HG03280 (cell line): ENCODE measurements around the gene TIPIN.
"Not testable (repeated sequence)": the region's sequence is repeated elsewhere in the genome, so short reads cannot be mapped to it uniquely, and the experiment has no call there.

Experiments
- ATAC-seq: cut with Tn5 transposase; IDR thresholded peaks from one replicate; pipeline ENCODE4 v1.9.1; 2021; ENCODE audit warnings: mild to moderate bottlenecking, moderate library complexity; ENCODE audit not compliant: unreplicated experiment

The TIPIN gene, protein sequence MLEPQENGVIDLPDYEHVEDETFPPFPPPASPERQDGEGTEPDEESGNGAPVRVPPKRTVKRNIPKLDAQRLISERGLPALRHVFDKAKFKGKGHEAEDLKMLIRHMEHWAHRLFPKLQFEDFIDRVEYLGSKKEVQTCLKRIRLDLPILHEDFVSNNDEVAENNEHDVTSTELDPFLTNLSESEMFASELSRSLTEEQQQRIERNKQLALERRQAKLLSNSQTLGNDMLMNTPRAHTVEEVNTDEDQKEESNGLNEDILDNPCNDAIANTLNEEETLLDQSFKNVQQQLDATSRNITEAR

DNA sequence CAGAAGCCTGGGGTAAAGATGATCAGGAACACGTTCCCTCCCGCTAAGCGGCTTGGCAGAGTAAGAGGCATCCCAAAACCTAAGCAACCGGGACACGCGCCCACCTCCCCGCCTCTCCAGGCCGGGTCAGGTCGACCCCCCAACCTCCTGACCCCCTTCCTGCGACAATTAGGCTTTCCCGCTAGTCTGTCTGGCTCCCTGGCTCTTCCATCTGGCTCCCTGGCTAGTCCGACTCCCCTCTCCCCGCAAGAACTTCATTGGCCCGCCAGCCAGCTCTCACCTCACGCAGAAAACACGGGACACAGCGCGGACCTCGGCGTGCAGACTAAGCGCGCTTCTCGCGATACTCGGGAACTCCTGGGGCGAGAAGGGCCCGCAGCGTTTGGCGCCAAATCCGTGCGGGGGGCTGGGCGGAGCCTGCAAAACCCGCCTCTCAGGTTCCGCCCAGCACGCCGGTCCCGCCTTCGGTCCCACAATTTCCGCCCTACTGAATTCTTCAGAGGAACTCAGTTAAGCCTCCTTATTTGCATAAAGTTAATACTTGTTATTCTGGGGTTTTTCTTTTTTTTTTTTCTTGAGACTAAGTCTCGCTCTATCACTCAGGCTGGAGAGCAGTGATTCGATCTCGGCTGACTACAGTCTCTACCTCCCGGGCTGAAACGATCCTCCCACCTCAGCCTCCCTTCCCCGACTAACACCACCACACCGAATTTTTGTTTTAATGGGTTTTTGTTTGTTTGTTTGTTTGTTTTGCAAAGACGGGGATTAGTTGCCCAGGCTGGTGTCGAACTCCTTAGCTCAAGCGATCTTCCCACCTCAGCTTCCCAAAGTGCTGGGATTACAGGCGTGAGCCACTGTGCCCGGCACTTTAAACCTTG is at the start of gene TIPIN:
Gene TIPIN (minus strand): TSS at position 327 of the 878 bp plus-strand sequence. CDS start 3,738 bp downstream, outside the sequence.
- ATAC-seq = peak; percentile 93

DNA sequence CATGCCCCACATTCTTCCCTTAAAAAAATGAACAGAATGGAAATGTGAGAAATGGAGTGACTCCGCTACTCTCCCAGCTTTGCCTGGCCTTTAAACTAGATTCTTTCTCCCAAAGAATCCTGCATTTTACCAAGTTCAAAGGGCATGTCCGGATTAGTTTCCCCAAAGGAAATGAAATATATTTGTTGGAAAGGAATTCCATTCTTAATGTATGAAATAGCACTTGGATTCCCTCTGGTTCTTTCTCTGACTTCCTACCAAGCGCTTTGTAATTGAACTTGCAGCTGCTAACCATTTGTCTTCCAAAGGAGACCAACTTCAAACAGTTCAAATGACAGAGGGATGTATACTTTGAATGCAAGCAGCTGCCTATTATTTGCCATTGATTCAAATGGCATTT is 49.1 kb upstream of the TIPIN start:
- no peak for ATAC-seq

DNA sequence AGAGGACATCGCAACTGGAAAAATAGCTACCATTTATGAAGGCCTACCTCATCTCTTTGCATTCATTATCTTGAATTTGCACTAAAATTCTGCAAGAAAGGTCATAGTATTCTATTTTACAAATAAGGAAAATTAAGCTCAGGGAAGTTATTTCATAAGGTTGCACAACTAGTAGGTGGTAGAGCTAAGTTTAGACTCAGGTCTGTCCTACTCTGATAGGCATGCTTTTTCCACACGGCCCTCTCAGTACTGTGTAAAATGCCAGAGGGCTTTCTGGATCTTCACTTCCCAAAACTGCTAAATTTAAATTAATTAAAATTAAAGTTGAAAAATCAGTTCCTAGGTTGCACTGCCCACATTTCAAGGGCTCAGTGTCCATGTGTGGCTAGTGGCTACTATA is 48.5 kb upstream of the TIPIN start:
- no peak for ATAC-seq

DNA sequence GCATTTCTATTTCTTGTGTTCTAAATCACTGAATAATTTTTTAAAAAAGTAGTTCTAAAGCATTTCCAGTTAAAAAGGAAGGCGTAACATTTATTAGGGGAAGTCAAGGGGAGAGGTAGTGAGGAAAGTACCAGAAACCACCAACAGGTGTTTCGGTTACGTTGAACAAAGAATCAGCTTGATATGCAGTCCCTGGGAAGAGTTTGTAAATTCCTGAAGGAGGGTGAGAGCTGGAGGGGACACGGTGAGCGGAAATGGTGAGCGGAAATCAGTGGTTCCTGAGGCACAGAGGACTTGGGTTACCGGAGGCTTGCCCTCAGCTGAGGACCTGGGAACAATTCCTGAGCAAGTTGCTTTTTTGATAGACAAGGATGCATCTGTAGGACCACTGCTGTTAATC is 48.0 kb upstream of the TIPIN start:
- no peak for ATAC-seq

DNA sequence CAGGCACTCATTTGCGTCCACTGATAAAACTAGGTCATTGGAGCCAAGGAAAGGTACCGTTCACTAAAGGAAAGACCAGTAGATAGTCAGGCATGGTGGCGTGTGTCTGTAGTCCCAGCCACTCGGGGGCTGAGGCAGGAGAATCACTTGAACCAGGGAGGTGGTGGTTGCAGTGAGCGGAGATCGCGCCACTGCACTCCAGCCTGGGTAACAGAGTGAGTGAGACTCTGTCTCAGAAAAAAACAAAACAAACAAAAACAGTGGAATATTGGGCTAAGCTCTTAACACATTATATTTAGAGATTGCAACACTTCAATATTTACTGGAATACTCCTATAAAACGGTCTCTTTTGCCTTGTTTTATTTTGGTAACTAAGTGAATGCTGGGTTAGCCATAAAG is 47.6 kb upstream of the TIPIN start:
- ATAC-seq = no peak

DNA sequence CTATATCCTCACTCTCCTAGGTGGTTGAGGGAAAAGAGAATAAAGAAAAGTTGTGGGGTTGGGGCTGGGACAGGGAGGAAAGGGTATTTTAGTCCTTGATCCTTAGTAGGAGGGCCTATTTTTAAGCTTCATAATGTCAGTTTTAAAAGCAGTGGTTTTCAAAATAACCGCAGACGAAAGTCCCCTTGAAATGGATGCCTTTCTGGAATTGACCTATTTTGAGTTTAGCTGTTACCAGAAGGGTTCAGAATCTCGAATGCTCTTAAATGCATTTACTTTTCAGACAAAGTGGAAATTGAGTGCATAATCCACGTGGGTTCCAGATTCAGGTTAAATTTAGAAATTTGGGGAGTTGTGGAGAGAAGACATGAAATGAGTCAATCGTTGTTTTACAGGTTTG is 46.8 kb upstream of the TIPIN start:
- ATAC-seq = no peak

DNA sequence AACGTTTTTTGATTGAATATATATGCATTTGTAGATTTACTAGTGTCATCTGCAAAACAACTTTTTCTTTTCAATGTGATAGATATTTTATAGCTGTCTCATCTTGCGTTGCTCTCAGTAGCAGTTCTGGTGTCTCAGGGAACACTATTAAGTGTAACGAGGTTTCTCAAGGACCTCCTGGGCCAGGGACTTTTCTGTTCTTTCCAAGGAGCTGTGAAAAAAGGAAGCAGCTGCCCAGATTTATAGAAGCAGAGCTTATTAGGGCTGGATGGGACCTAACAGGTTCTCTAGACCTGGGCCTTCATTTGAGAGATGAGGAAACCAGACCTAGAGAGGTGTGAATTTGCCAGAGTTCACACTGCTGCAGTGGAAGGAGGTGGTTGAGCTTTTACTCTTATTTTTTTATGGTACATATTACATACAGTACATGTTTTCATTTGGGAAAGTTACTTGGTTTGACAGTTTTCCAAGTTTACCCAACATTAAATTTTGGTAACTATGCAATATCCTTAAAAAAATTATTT is 46.3 kb upstream of the TIPIN start:
- no peak for ATAC-seq

DNA sequence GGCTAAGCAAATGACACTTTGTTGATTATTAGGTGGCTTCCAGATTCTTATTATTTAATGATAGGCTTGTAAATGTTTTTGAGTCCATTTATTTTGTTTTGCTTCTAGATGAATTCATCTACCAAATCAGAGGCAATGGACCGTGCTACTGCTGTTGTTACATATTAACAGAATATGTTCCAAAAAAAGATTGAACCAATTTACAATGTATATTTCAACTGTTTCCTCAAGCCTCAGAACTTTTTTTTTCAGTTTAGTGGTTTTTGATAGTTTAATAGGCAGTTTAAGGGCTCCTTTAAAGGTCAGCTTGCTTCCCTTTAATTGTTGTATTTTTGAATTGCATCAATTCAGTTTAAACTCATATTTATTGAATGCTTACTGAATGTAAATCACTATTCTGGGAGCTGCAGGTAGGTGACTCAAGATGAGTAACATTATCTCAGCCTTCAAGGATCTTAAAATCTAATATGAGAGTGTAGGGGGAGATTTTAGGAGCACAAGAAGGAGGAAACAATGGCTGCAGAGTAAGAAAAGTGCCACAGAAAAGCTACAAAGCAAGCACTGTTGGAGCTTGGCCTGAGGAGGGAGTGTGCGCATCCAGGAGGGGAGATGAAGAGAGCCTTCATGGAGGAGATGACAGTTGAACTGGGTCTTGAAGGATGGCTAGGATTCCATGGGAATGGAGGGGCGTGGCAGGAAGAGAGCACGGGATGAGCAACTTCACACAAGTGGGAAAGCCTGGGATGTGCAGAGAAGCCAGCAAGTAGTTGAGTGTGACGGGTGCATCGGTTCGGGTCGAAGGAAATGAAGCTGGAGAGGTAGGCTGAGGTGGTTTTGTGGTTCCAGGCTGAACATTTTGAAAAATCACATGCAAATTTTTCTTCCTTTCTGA is 44.9 kb upstream of the TIPIN start:
- ATAC-seq = no peak

DNA sequence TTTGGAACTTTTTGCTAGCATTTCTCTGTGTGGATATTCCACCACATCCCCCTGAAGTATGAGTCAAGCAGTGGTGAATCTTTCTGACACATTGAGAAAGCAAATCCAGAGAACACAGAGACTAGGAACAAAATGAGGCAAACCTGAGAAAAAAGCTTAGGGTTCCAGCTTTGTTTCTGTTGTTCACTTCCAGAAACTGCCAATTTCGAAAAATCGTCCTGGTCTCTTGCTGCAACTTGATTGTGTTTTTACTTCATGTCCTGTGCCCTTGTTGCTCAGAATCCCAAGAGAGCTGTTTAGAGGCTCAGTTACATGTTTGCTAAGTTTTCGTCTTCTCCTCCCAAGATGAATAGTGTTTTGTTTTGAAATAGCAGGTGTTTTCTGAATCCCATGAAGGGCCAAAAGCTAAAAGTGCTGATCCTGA is 43.9 kb upstream of the TIPIN start:
- ATAC-seq = no peak

DNA sequence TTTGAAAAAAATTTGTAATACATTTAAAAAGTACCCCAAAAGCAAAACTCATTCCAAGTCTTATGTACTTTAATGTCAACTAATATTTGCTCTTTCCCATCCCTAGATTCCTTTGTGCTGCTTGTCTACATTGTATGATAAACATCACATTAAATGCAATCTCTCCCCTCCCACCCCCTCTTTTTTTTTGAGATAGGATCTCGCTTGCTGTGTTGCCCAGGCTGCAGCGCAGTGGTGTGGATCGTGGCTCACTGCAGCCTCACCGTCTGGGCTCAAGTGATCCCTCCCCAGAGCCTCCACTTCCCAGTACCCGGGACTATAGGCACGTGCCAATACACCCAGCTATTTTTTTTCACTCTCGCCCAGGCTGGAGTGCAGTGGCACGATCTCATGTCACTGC is 42.8 kb upstream of the TIPIN start:
- no peak for ATAC-seq

DNA sequence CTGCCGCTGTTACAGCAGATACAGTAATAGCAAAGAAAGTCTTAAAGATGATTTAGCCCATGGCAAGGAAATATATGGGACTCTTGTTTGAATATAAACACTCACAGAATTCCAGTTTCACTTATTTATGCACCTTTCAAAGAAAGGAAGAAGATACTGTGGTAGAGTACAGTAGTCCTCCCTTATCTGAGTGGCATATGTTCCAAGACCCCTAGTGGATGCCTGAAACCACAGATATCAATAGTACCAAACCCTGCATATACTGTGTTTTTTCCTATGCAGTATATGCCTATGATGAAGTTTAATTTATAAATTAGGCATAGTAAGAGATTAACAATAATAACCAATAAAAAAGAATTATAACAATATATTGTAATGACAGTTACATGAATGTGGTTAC is 38.4 kb upstream of the TIPIN start:
- no peak for ATAC-seq

DNA sequence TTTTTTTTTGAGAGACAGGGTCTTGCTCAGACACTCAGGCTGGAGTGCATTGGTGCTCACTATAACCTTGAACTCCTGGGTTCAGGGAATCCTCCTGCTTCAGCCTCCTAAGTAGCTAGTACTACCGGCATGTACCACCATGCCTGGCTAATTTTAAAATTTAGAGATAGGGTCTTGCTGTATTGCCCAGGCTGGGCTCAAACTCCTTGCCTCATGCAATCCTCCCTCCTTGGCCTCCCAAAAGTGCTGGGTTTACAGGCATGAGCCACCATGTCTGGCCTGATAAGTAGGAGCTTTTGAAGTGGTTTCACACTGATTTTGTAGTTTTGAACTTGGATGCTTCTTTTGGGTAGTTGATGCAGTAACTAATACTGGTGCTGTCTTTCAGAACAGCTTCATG is 38.0 kb upstream of the TIPIN start:
- ATAC-seq = no peak

DNA sequence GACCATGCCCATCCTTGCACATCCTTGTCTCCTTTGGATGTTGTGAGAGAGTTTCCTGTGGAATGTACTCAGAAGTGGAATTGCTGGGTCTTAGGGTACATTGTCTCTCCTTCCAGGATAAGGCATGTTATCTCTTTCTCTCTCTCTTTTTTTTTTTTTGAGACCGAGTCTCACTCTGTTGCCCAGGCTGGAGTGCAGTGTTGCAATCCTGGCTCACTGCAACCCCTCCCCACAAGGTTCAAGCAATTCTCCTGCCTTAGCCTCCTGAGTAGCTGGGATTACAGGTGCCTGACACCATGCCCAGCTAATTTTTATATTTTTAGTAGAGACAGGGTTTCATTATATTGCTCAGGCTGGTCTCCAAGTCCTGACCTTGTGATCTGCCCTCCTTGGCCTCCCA is 36.6 kb upstream of the TIPIN start:
- ATAC-seq = not testable (repeated sequence)

DNA sequence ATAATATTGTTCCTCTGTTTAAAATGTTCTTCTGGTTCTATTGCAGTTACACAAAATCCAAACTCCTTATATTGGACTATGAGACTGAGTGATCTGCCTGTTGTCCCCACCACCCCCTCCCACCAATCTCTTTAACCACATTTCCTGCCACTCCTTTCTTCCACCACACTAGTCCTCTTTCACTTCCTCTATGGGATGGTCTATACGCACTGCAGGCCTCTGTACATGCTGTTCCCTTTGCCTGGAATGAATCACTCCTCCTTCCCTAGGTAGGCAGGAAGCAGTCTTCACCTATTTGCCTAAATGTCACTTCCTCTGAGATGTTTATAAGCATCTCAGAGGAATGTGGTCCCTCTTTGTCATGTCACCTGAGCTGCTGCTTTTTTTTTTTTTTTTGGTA is 34.2 kb upstream of the TIPIN start:
- ATAC-seq = no peak

DNA sequence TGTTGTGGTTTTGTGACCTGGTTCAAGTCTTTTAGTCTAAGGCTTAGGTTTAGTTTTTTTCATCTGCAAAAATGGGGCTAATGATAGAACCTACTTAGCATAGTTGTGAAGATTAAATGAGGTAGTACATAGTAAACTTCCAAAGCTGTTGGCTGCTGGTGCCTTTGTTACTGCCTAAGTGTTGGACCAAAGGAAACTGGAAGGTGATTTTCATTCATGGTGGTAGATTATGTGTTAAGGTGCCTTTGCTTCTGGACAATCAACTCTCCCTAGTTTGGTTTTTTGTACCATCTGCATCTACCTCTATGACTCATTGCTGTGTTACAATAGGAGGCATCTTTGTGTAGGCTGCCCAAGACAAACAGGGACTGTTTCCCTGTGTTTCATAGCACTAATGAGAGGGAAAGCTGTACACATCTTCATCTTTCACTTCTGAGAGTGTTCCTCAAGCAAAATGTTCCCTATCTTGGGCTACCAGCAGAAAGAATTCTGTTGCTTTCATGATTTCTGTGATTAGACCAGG is 33.4 kb upstream of the TIPIN start:
- ATAC-seq = no peak

DNA sequence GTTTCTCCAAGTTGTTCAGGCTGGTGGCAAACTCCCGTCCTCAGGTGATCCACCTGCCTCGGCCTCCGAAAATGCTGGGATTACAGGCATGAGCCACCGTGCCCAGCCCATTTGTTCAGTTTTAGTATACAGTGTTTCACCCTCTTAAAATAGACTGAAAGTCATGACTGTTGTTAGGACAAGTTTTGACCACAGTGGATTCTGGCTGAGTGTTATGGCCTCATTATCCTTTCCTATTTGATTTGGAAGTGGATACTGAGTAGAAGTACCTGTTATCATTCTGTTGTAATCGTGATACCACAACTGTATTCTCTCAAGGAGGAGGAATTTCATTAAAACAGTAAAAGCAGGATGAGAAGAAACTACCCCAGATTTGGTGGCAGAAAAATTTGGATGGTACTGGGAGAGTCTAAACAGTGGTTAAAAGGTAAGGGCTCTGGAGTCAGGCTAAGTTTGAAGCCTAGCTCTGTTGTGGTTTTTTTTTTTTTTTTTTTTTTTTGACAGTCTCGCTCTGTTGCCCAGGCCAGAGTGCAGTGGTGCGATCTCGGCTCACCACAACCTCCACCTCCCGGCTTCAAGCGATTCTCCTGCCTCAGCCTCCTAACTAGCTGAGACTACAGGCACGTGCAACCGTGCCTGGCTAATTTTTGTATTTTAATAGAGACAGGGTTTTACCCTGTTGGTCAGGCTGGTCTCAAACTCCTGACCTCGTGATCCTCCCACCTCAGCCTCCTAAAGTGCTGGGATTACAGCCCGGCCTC is 32.8 kb upstream of the TIPIN start:
- ATAC-seq = no peak

DNA sequence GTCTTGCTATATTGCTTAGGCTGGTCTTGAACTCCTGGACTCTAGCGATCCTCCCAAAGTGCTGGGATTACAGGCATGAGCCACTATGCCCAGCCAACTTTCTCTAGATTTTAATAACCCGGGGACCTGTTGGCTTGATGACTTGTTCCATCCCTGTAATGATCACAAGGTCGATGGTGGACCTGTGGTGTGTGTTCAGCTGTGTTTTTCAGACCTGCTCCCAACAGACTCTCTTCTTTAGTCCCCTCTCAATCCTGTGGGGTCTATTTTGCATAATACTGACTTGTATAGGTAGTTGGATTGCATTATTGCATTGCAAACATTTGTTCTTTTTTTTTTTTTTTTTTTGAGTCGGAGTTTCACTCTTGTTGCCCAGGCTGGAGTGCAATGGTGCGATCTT is 32.1 kb upstream of the TIPIN start:
- ATAC-seq = no peak

DNA sequence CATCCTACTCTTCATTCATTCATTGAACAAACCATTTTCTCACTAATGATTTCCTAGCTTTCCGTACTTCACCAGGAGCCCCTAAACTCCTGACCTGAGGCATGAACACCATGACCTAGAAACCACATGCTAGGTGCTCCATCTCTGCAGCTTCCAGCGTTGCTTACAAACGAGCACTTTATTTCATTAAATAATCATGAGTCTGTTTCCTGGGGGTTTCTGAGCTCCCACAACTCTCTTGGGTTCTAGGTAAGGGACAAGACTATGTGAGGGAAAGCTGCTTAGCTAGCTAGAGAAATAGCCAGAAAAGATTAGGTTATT is 31.5 kb upstream of the TIPIN start:
- ATAC-seq = no peak

DNA sequence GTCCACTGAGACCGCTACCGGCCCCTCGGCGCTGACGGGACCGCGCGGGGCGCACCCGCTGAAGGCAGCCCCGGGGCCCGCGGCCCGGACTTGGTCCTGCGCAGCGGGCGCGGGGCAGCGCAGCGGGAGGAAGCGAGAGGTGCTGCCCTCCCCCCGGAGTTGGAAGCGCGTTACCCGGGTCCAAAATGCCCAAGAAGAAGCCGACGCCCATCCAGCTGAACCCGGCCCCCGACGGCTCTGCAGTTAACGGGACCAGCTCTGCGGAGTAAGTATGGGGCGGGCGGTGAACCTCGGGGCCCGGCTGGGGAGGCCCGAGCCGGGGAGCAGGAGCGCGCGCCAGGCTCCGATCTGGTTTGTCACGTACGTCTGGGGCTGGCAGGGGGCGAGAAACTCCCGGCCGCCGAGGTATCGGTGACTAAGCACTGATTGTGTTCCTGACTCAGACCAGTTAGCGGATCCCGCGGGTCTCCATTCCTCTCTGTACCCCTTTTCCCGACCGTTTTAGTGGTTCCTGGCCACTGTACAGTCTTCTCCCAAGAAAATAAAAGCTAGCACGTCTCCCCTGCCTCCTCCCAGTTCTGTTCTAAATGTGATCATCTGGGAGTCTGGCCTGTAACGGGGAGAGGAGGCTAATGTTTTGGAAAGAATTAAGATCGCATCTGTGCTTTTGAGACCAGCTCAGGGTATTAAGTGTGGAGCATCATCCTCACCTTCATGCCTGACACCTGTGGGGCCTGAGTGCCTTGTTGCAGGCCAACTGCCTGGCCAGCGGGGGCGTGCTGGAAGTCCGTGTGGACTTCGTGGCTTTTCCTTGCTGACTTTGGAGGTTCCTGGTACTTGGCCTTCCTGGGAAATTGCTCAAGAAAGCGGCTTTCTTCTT is 30.9 kb upstream of the TIPIN start:
- peak; percentile 25 for ATAC-seq
